Measurements from ENCODE around the gene PRELID2.

DNA sequence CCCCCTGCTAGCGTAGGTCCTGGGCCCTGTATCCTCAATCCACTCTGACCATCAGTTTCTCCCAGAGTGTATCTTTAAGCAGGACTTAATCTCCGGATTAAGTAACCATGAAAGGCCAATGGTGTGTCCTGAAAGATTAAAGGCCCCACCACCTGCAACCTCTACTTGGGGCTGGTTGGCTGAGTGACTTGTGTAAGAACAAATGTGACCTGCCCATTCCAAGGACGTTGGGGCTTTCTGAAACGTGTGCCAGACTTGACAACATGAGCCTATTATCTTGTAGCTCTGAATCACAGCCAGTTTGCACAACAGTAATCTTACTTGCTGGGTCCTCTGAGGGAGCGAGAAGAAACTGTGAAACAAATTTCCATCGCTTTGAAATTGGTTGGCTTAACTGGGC is 3.1 kb upstream of the PRELID2 start:
- TF ChIP-seq, protein P1, sequence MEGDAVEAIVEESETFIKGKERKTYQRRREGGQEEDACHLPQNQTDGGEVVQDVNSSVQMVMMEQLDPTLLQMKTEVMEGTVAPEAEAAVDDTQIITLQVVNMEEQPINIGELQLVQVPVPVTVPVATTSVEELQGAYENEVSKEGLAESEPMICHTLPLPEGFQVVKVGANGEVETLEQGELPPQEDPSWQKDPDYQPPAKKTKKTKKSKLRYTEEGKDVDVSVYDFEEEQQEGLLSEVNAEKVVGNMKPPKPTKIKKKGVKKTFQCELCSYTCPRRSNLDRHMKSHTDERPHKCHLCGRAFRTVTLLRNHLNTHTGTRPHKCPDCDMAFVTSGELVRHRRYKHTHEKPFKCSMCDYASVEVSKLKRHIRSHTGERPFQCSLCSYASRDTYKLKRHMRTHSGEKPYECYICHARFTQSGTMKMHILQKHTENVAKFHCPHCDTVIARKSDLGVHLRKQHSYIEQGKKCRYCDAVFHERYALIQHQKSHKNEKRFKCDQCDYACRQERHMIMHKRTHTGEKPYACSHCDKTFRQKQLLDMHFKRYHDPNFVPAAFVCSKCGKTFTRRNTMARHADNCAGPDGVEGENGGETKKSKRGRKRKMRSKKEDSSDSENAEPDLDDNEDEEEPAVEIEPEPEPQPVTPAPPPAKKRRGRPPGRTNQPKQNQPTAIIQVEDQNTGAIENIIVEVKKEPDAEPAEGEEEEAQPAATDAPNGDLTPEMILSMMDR (IDR thresholded peaks at IDR 0.05): no peak
- TF ChIP-seq POLR2AphosphoS5 (IDR thresholded peaks at IDR 0.05): no peak

Measured in prostate gland (tissue), 2 donors.